Breast epithelium (tissue), 4 donors: ENCODE measurements around the gene PMM2. TPM values are rescaled to one million over a fixed set of nuclear protein-coding genes. Genes with fewer than 3 reads are reported as not detected.
A peak's percentile ranks its signal among the peaks of the same experiment; 100 is the strongest.

Experiments used
- DNase-seq, 2 donors: peaks; one replicate each; pipeline ENCODE4 v3.0.0-alpha.2; 2019; ENCODE audit warnings: low spot score in 2 of 2
- H3K27ac ChIP-seq, 2 donors: fragments of 200-600 bp; sonication (generic) in 1 of 2; one replicate each; pipeline ENCODE4 v1.5.1; 2016 to 2019; ENCODE audit warnings: mild to moderate bottlenecking in 1 of 2
- H3K27me3 ChIP-seq, 2 donors: fragments of 200-600 bp; sonication (generic) in 1 of 2; one replicate each; pipeline versions ENCODE4 v1.5.1 to v1.6.0; 2017 to 2019; ENCODE audit warnings: control low read depth in 1 of 2, mild to moderate bottlenecking in 1 of 2
- H3K36me3 ChIP-seq: fragments of 200-600 bp; one replicate; pipeline ENCODE4 v1.5.1; 2019
- H3K4me1 ChIP-seq, 2 donors: fragments of 200-600 bp; sonication (generic); one replicate each; pipeline ENCODE4 v1.5.1; 2016 to 2019; ENCODE audit warnings: control low read depth in 1 of 2
- H3K4me3 ChIP-seq, 3 donors: fragments of 200-600 bp; sonication (generic); 1 replicate in 2 of 3; 2 replicates in 1 of 3; pipeline ENCODE4 v1.5.1; 2016 to 2019; ENCODE audit warnings: mild to moderate bottlenecking in 3 of 3, moderate library complexity in 2 of 3
- H3K9me3 ChIP-seq, 2 donors: fragments of 200-600 bp; sonication (generic) in 1 of 2; one replicate each; pipeline ENCODE4 v1.5.1; 2016 to 2019; ENCODE audit warnings: control low read depth in 1 of 2
- POLR2A ChIP-seq: fragments of 450-650 bp; IDR thresholded peaks from one replicate; pipeline ENCODE4 v1.6.1; 2016; ENCODE audit warnings: antibody characterized with exemption, mild to moderate bottlenecking, moderate library complexity
- POLR2AphosphoS5 ChIP-seq, 3 donors: sonication (generic); formaldehyde crosslinking; IDR thresholded peaks; one replicate each; pipeline ENCODE4 v1.6.1; 2017; ENCODE audit warnings: antibody characterized with exemption in 3 of 3
- intact Hi-C: fragments of 100-400 bp; cut with DNase I; formaldehyde crosslinking; loops from one replicate; pipeline ENCODE4 v1.15.1; 2023; ENCODE audit warnings: low total_unique reads
- total RNA-seq, 3 donors: library from RNA; depleted of rRNA; stranded (reverse); fragments of >200 nt; gene quantifications; one replicate each; pipeline ENCODE4 v1.1.0, GENCODE V29; 2016
- TF ChIP-seq, protein P1 (sequence below), 3 donors: fragments of 450-650 bp; IDR thresholded peaks; one replicate each; pipeline ENCODE4 v1.5.1; 2016 to 2017; ENCODE audit warnings: antibody characterized with exemption in 3 of 3, mild to moderate bottlenecking in 3 of 3, moderate library complexity in 3 of 3

PMM2 gene
- total RNA-seq, 3 donors from 2014 or later: 21.4 to 36.4 (median 33.8) TPM

DNA sequence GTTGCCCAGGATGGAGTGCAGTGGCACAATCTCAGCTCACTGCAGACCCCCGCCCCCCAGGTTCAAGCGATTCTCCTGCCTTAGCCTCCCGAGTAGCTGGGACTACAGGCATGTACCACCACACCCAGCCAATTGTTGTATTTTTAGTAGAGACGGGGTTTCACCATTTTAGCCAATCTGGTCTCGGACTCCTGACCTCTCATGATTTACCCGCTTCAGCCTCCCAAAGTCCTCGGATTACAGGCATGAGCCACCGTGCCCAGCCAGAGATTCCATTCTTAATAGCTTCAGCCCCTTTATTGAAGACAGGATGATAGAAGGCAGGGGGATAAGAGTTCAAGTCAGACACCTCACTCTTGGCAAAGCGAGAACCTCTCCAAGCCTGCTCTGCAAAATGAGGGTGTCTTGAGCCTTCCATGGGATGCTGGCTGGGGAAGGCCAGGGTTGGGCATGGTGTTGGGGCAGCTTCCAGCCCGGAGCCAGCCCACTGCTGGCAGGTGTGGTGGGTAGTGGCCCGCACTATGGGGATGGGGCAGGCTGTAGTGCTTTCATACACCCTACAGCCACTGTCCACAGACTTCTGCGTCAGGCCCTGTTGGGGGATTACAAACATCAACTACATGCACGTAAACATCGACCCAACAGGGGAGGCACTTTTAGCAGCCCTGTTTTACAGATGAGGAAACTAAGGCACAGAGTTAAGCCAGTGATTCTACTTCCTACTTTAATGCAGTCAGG, 67.7 kb downstream of the PMM2 start:
- no peaks in the 10 kb centered on the region for H3K27me3 ChIP-seq
- no peaks in the 10 kb centered on the region for H3K9me3 ChIP-seq
- TF ChIP-seq, protein P1, sequence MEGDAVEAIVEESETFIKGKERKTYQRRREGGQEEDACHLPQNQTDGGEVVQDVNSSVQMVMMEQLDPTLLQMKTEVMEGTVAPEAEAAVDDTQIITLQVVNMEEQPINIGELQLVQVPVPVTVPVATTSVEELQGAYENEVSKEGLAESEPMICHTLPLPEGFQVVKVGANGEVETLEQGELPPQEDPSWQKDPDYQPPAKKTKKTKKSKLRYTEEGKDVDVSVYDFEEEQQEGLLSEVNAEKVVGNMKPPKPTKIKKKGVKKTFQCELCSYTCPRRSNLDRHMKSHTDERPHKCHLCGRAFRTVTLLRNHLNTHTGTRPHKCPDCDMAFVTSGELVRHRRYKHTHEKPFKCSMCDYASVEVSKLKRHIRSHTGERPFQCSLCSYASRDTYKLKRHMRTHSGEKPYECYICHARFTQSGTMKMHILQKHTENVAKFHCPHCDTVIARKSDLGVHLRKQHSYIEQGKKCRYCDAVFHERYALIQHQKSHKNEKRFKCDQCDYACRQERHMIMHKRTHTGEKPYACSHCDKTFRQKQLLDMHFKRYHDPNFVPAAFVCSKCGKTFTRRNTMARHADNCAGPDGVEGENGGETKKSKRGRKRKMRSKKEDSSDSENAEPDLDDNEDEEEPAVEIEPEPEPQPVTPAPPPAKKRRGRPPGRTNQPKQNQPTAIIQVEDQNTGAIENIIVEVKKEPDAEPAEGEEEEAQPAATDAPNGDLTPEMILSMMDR (IDR thresholded peaks at IDR 0.05): no peak
- TF ChIP-seq POLR2AphosphoS5 (IDR thresholded peaks at IDR 0.05): no peak
- no peak for TF ChIP-seq POLR2A
- H3K27ac ChIP-seq: peak overlapping the region in 1 of 2 donors; percentile 52
- intact Hi-C loops: loop anchor here (10.0 kb wide), 1 partner anchor 1399 kb away; no protein-coding TSS in a partner anchor
- H3K36me3 ChIP-seq: no peaks in the 10 kb centered on the region
- peak overlapping the region in 1 of 3 donors; percentile 14 for H3K4me3 ChIP-seq
- DNase-seq: no peak
- peaks cover 0 to 19% of the 10 kb centered on the region in 2 donors for H3K4me1 ChIP-seq

DNA sequence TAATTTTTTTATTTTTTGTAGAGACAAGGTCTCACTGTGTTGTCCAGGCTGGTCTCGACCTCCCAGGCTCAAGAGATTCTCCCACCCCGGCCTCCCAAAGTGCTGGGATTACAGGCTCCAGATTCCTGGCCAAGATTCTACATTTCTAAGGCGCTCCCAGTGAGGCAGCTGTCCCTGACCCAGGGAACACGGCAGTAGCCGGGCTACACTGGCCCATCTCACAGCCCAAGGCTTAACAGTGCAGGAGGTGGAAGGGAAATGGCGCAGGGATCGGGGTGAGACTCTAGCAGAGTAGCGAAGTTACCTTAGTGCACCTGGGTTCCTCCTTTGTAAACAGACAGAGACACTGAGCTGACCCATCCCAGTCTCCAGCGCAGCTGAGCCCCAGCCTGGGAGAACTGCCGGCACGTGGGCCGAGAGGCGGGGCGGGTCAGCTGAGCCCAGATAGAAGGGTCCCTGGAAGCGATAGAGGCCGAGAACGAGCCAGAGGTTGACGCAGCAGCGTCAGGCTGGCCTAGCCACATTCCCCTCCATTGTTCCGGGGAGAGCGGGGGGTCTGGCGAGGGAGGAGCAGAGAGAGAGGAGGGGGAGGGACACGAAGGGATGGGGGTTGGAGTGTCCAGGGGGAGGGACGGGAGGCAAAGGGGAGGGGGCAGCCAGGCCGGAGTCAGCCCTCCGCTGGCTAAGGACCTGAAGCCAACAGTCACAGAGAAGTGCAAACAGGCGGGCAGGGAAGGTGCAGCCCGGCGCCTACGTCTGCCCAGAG, 68.7 kb downstream of the PMM2 start:
- Histone ChIP-seq H3K36me3 (no peaks in the 10 kb centered on the region), H3K4me3 (peak overlapping the region; percentile 79 to 88 (median 85)), H3K9me3 (no peaks in the 10 kb centered on the region), H3K27me3 (no peaks in the 10 kb centered on the region), H3K27ac (peak overlapping the region; percentile 83 to 90), H3K4me1 (peaks cover 0 to 19% of the 10 kb centered on the region in 2 donors)
- TF ChIP-seq POLR2A (no peak), POLR2AphosphoS5 (IDR thresholded peaks at IDR 0.05) (peak in 1 of 3 donors; percentile 21)
- TF ChIP-seq, protein P1 (IDR thresholded peaks at IDR 0.05): no peak
- no peak for DNase-seq
- intact Hi-C loops: loop anchor here (10.0 kb wide), 1 partner anchor 1398 kb away; no protein-coding TSS in a partner anchor

DNA sequence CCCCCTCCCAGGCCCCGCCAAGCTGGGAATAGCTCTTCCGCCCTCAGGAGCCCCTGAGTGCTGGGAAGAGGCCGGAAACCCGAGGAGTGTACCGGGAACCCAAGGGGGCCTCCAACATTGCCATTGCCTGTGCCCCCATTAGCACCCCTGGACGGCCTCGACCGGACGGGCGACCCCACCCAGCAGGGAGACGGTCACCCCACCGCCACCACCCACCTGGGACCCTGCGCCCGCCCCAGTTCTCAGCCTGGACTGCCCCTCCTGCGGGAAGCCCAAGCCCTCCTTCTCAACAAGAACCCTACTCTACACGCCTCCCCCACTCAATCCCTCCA, 69.2 kb downstream of the PMM2 start:
- Histone ChIP-seq H3K27me3 (no peaks in the 10 kb centered on the region), H3K27ac (peak overlapping the region; percentile 83 to 90), H3K4me3 (peak overlapping the region; percentile 79 to 88 (median 85)), H3K4me1 (peaks cover 0 to 19% of the 10 kb centered on the region in 2 donors), H3K9me3 (no peaks in the 10 kb centered on the region), H3K36me3 (no peaks in the 10 kb centered on the region)
- no peak for DNase-seq
- intact Hi-C loops: loop anchor here (10.0 kb wide), 1 partner anchor 1398 kb away; no protein-coding TSS in a partner anchor
- TF ChIP-seq POLR2AphosphoS5 (IDR thresholded peaks at IDR 0.05): no peak
- TF ChIP-seq, protein P1 (IDR thresholded peaks at IDR 0.05): no peak
- TF ChIP-seq POLR2A: no peak

DNA sequence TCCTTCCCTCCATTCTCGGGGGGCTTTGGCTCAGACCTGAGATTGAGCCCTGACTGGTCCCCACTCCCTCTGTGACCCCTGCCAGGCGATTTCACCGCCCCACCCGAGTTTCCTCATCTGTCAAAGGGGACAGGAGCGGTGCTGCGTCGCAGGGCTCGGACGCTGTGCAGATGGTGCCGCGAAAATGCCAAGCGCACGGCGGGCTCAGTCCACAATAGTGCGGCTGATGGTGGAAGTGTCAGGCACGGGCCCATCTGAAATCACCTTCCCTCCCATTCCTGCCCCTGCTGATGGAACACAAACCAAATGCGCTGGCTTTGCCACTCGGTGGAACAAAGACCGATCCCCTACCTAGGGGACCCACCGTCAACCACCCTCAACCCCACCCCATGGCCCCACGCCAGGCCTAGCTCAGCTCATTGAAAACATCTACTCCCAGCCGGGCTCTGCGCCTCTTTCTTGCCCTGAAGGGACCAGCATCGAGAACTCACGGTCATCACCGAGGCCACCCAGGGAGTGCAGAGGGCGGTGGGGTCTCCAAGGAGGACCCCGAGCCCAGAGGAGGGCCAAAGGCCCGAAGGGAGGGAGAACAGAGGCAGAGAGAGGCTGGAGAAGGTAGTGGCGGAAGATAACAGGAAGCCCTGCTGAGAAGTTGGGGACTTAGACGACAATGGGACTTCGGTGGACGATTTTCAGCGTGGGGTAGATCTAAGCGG, 69.7 kb downstream of the PMM2 start:
- intact Hi-C loops: loop anchor here (10.0 kb wide), 1 partner anchor 1397 kb away; no protein-coding TSS in a partner anchor
- peak overlapping the region; percentile 79 to 88 (median 85) for H3K4me3 ChIP-seq
- no peak for DNase-seq
- no peaks in the 10 kb centered on the region for H3K9me3 ChIP-seq
- H3K4me1 ChIP-seq: peaks cover 0 to 19% of the 10 kb centered on the region in 2 donors
- no peaks in the 10 kb centered on the region for H3K27me3 ChIP-seq
- peak overlapping the region; percentile 83 to 90 for H3K27ac ChIP-seq
- no peaks in the 10 kb centered on the region for H3K36me3 ChIP-seq
- TF ChIP-seq POLR2A (no peak), POLR2AphosphoS5 (IDR thresholded peaks at IDR 0.05) (no peak)
- TF ChIP-seq, protein P1 (IDR thresholded peaks at IDR 0.05): no peak
